ENCODE data around the gene TRMT44.
A peak's percentile ranks its signal among the peaks of the same experiment; 100 is the strongest.
"Not testable (repeated sequence)": the region's sequence is repeated elsewhere in the genome, so short reads cannot be mapped to it uniquely, and the experiment has no call there.

TRMT44 gene

GRCh38 chr4:8398347-8398746 lies 42.2 kb upstream of the TRMT44 start:
- H3K27me3 ChIP-seq (replicated peaks; ENCODE audit: control insufficient read depth, insufficient read depth, low read length): no peaks in the 10 kb centered on the region
- H3K4me3 ChIP-seq (ENCODE audit: low read length): no peak overlapping the region
- H3K36me3 ChIP-seq (ENCODE audit: control insufficient read depth, insufficient read depth, low read length, severe bottlenecking): peaks cover 24% of the 10 kb centered on the region
- peaks cover 36% of the 10 kb centered on the region for H3K4me1 ChIP-seq (ENCODE audit: control insufficient read depth, insufficient read depth, low read length)
- no peak overlapping the region for H3K9ac ChIP-seq (ENCODE audit: low read length)
- no peak for DNase-seq (ENCODE audit: low read depth)
- H3K9me3 ChIP-seq (ENCODE audit: control insufficient read depth, low read length): no peaks in the 10 kb centered on the region

- Histone ChIP-seq H3K9me3 (ENCODE audit: control insufficient read depth, low read length) (no peaks in the 10 kb centered on the region), H3K9ac (ENCODE audit: low read length) (no peak overlapping the region), H3K27me3 (replicated peaks; ENCODE audit: control insufficient read depth, insufficient read depth, low read length) (no peaks in the 10 kb centered on the region), H3K4me3 (ENCODE audit: low read length) (no peak overlapping the region), H3K4me1 (ENCODE audit: control insufficient read depth, insufficient read depth, low read length) (peaks cover 27% of the 10 kb centered on the region), H3K36me3 (ENCODE audit: control insufficient read depth, insufficient read depth, low read length, severe bottlenecking) (peaks cover 24% of the 10 kb centered on the region)
- no peak for DNase-seq (ENCODE audit: low read depth)
Measured at GRCh38 chr4:8399298-8399697, 41.3 kb upstream of the TRMT44 start.

- Histone ChIP-seq H3K27me3 (replicated peaks; ENCODE audit: control insufficient read depth, insufficient read depth, low read length) (no peaks in the 10 kb centered on the region), H3K36me3 (ENCODE audit: control insufficient read depth, insufficient read depth, low read length, severe bottlenecking) (peaks cover 36% of the 10 kb centered on the region), H3K9ac (ENCODE audit: low read length) (no peak overlapping the region), H3K4me3 (ENCODE audit: low read length) (no peak overlapping the region), H3K9me3 (ENCODE audit: control insufficient read depth, low read length) (no peaks in the 10 kb centered on the region), H3K4me1 (ENCODE audit: control insufficient read depth, insufficient read depth, low read length) (peaks cover 15% of the 10 kb centered on the region)
- DNase-seq (ENCODE audit: low read depth): peak; percentile 1
Measured at GRCh38 chr4:8400632-8401325, 39.8 kb upstream of the TRMT44 start.

- Histone ChIP-seq H3K27me3 (replicated peaks; ENCODE audit: control insufficient read depth, insufficient read depth, low read length) (no peaks in the 10 kb centered on the region), H3K9me3 (ENCODE audit: control insufficient read depth, low read length) (no peaks in the 10 kb centered on the region), H3K36me3 (ENCODE audit: control insufficient read depth, insufficient read depth, low read length, severe bottlenecking) (peaks cover 38% of the 10 kb centered on the region), H3K4me1 (ENCODE audit: control insufficient read depth, insufficient read depth, low read length) (peaks cover 14% of the 10 kb centered on the region), H3K9ac (ENCODE audit: low read length) (no peak overlapping the region), H3K4me3 (ENCODE audit: low read length) (no peak overlapping the region)
- DNase-seq (ENCODE audit: low read depth): no peak
Measured at GRCh38 chr4:8401665-8402064, 38.9 kb upstream of the TRMT44 start.

- no peak for DNase-seq (ENCODE audit: low read depth)
Measured at GRCh38 chr4:8402181-8402597, 38.4 kb upstream of the TRMT44 start.

GRCh38 chr4:8402640-8403039 lies 37.9 kb upstream of the TRMT44 start:
- H3K9me3 ChIP-seq (ENCODE audit: control insufficient read depth, low read length): no peaks in the 10 kb centered on the region
- no peak overlapping the region for H3K4me3 ChIP-seq (ENCODE audit: low read length)
- peaks cover 33% of the 10 kb centered on the region for H3K36me3 ChIP-seq (ENCODE audit: control insufficient read depth, insufficient read depth, low read length, severe bottlenecking)
- DNase-seq (ENCODE audit: low read depth): no peak
- H3K9ac ChIP-seq (ENCODE audit: low read length): peak overlapping the region; percentile 30
- H3K4me1 ChIP-seq (ENCODE audit: control insufficient read depth, insufficient read depth, low read length): peaks cover 14% of the 10 kb centered on the region
- no peaks in the 10 kb centered on the region for H3K27me3 ChIP-seq (replicated peaks; ENCODE audit: control insufficient read depth, insufficient read depth, low read length)

More at GRCh38 chr4:8402181-8402597, 38.4 kb upstream of the TRMT44 start:
- Histone ChIP-seq H3K4me1 (ENCODE audit: control insufficient read depth, insufficient read depth, low read length) (peaks cover 14% of the 10 kb centered on the region), H3K9ac (ENCODE audit: low read length) (no peak overlapping the region), H3K4me3 (ENCODE audit: low read length) (no peak overlapping the region), H3K27me3 (replicated peaks; ENCODE audit: control insufficient read depth, insufficient read depth, low read length) (no peaks in the 10 kb centered on the region), H3K36me3 (ENCODE audit: control insufficient read depth, insufficient read depth, low read length, severe bottlenecking) (peaks cover 33% of the 10 kb centered on the region), H3K9me3 (ENCODE audit: control insufficient read depth, low read length) (no peaks in the 10 kb centered on the region)

GRCh38 chr4:8403173-8403753 lies 37.3 kb upstream of the TRMT44 start:
- H3K9ac ChIP-seq (ENCODE audit: low read length): peak overlapping the region; percentile 30
- peak; percentile 95 for DNase-seq (ENCODE audit: low read depth)
- peaks cover 14% of the 10 kb centered on the region for H3K4me1 ChIP-seq (ENCODE audit: control insufficient read depth, insufficient read depth, low read length)
- H3K36me3 ChIP-seq (ENCODE audit: control insufficient read depth, insufficient read depth, low read length, severe bottlenecking): peaks cover 36% of the 10 kb centered on the region
- H3K27me3 ChIP-seq (replicated peaks; ENCODE audit: control insufficient read depth, insufficient read depth, low read length): no peaks in the 10 kb centered on the region
- no peak overlapping the region for H3K4me3 ChIP-seq (ENCODE audit: low read length)
- no peaks in the 10 kb centered on the region for H3K9me3 ChIP-seq (ENCODE audit: control insufficient read depth, low read length)

GRCh38 chr4:8403976-8404375 lies 36.6 kb upstream of the TRMT44 start:
- DNase-seq (ENCODE audit: low read depth): no peak
- H3K4me1 ChIP-seq (ENCODE audit: control insufficient read depth, insufficient read depth, low read length): peaks cover 15% of the 10 kb centered on the region
- no peaks in the 10 kb centered on the region for H3K9me3 ChIP-seq (ENCODE audit: control insufficient read depth, low read length)
- H3K27me3 ChIP-seq (replicated peaks; ENCODE audit: control insufficient read depth, insufficient read depth, low read length): no peaks in the 10 kb centered on the region
- peaks cover 29% of the 10 kb centered on the region for H3K36me3 ChIP-seq (ENCODE audit: control insufficient read depth, insufficient read depth, low read length, severe bottlenecking)
- H3K9ac ChIP-seq (ENCODE audit: low read length): no peak overlapping the region
- no peak overlapping the region for H3K4me3 ChIP-seq (ENCODE audit: low read length)

- Histone ChIP-seq H3K4me1 (ENCODE audit: control insufficient read depth, insufficient read depth, low read length) (peaks cover 24% of the 10 kb centered on the region), H3K36me3 (ENCODE audit: control insufficient read depth, insufficient read depth, low read length, severe bottlenecking) (peaks cover 28% of the 10 kb centered on the region), H3K9ac (ENCODE audit: low read length) (no peak overlapping the region), H3K4me3 (ENCODE audit: low read length) (no peak overlapping the region), H3K27me3 (replicated peaks; ENCODE audit: control insufficient read depth, insufficient read depth, low read length) (no peaks in the 10 kb centered on the region), H3K9me3 (ENCODE audit: control insufficient read depth, low read length) (no peaks in the 10 kb centered on the region)
- DNase-seq (ENCODE audit: low read depth): no peak
Measured at GRCh38 chr4:8404791-8405515, 35.6 kb upstream of the TRMT44 start.

- Histone ChIP-seq H3K27me3 (replicated peaks; ENCODE audit: control insufficient read depth, insufficient read depth, low read length) (no peaks in the 10 kb centered on the region), H3K9ac (ENCODE audit: low read length) (no peak overlapping the region), H3K4me1 (ENCODE audit: control insufficient read depth, insufficient read depth, low read length) (peaks cover 24% of the 10 kb centered on the region), H3K9me3 (ENCODE audit: control insufficient read depth, low read length) (no peaks in the 10 kb centered on the region), H3K36me3 (ENCODE audit: control insufficient read depth, insufficient read depth, low read length, severe bottlenecking) (peaks cover 28% of the 10 kb centered on the region), H3K4me3 (ENCODE audit: low read length) (no peak overlapping the region)
- no peak for DNase-seq (ENCODE audit: low read depth)
Measured at GRCh38 chr4:8405516-8405875, 35.1 kb upstream of the TRMT44 start.

- H3K27me3 ChIP-seq (replicated peaks; ENCODE audit: control insufficient read depth, insufficient read depth, low read length); H3K4me3 ChIP-seq (ENCODE audit: low read length); H3K9ac ChIP-seq (ENCODE audit: low read length); DNase-seq (ENCODE audit: low read depth); H3K9me3 ChIP-seq (ENCODE audit: control insufficient read depth, low read length): not testable (repeated sequence)
- peaks cover 35% of the 10 kb centered on the region for H3K36me3 ChIP-seq (ENCODE audit: control insufficient read depth, insufficient read depth, low read length, severe bottlenecking)
- H3K4me1 ChIP-seq (ENCODE audit: control insufficient read depth, insufficient read depth, low read length): peaks cover 17% of the 10 kb centered on the region
Measured at GRCh38 chr4:8406887-8407286, 33.7 kb upstream of the TRMT44 start.
